Measurements from ENCODE around the gene OR8B3.
"Not testable (repeated sequence)": the region's sequence is repeated elsewhere in the genome, so short reads cannot be mapped to it uniquely, and the experiment has no call there.

OR8B3 gene

GRCh38 chr11:124398924-124399323, at the start of gene OR8B3:
OR8B3 (minus strand) TSS chr11:124399024; CDS start chr11:124397351, 1,673 bp downstream.
- DNase-seq (ENCODE audit: low read depth): no peak

GRCh38 chr11:124446916-124447315, 48.1 kb upstream of the OR8B3 start:
- no peak for DNase-seq (ENCODE audit: low read depth)

GRCh38 chr11:124445646-124446150, 46.9 kb upstream of the OR8B3 start, which contains the start of gene OR8B8:
OR8B8 (minus strand) TSS chr11:124445696; CDS start chr11:124441085, 4,611 bp downstream.
- no peak for DNase-seq (ENCODE audit: low read depth)

- DNase-seq (ENCODE audit: low read depth): no peak
Observed at GRCh38 chr11:124442847-124443246, 44.0 kb upstream of the OR8B3 start.

GRCh38 chr11:124442442-124442841, 43.6 kb upstream of the OR8B3 start:
- DNase-seq (ENCODE audit: low read depth): no peak

GRCh38 chr11:124441519-124441918, 42.7 kb upstream of the OR8B3 start:
- DNase-seq (ENCODE audit: low read depth): no peak

GRCh38 chr11:124441081-124441480, 42.3 kb upstream of the OR8B3 start:
- DNase-seq (ENCODE audit: low read depth): no peak

GRCh38 chr11:124440608-124441007, 41.8 kb upstream of the OR8B3 start:
- DNase-seq (ENCODE audit: low read depth): no peak

GRCh38 chr11:124434699-124435098, 35.9 kb upstream of the OR8B3 start:
- DNase-seq (ENCODE audit: low read depth): no peak

GRCh38 chr11:124429599-124429998, 30.8 kb upstream of the OR8B3 start:
- DNase-seq (ENCODE audit: low read depth): no peak

- no peak for DNase-seq (ENCODE audit: low read depth)
Observed at GRCh38 chr11:124424384-124424921, 25.6 kb upstream of the OR8B3 start, which contains the start of gene OR8B4. OR8B4 (minus strand) TSS chr11:124424871; CDS start chr11:124424871, 0 bp downstream.

- DNase-seq (ENCODE audit: low read depth): no peak
Observed at GRCh38 chr11:124421043-124421442, 22.2 kb upstream of the OR8B3 start.

GRCh38 chr11:124415356-124415923, 16.6 kb upstream of the OR8B3 start:
- no peak for DNase-seq (ENCODE audit: low read depth)

- no peak for DNase-seq (ENCODE audit: low read depth)
Observed at GRCh38 chr11:124409906-124410305, 11.1 kb upstream of the OR8B3 start.

- DNase-seq (ENCODE audit: low read depth): no peak
Observed at GRCh38 chr11:124405581-124405980, 6.8 kb upstream of the OR8B3 start.

GRCh38 chr11:124403186-124403585, 4.4 kb upstream of the OR8B3 start:
- DNase-seq (ENCODE audit: low read depth): not testable (repeated sequence)

GRCh38 chr11:124402326-124402922, 3.6 kb upstream of the OR8B3 start:
- DNase-seq (ENCODE audit: low read depth): peak; percentile 23

- DNase-seq (ENCODE audit: low read depth): not testable (repeated sequence)
Observed at GRCh38 chr11:124396847-124397246, 2.0 kb downstream of the OR8B3 start.

- no peak for DNase-seq (ENCODE audit: low read depth)
Observed at GRCh38 chr11:124394408-124394807, 4.4 kb downstream of the OR8B3 start.

GRCh38 chr11:124384399-124384798, 14.4 kb downstream of the OR8B3 start, which contains the start of gene OR8B2:
OR8B2 (minus strand) TSS chr11:124384499; CDS start chr11:124383343, 1,156 bp downstream.
- DNase-seq (ENCODE audit: low read depth): no peak

GRCh38 chr11:124382857-124383256, 16.0 kb downstream of the OR8B3 start:
- not testable (repeated sequence) for DNase-seq (ENCODE audit: low read depth)

- no peak for DNase-seq (ENCODE audit: low read depth)
Observed at GRCh38 chr11:124380585-124380984, 18.2 kb downstream of the OR8B3 start.

- no peak for DNase-seq (ENCODE audit: low read depth)
Observed at GRCh38 chr11:124376280-124376679, 22.5 kb downstream of the OR8B3 start.

Data from activated T-cell treated with anti-CD3 and anti-CD28 coated beads for 24 hours (primary cell).